Endothelial cell (in vitro differentiated cells): Measurements from ENCODE around the gene PTK7. TPM values are rescaled to one million over a fixed set of nuclear protein-coding genes. Genes with fewer than 3 reads are reported as not detected.
"Not testable (repeated sequence)": the region's sequence is repeated elsewhere in the genome, so short reads cannot be mapped to it uniquely, and the experiment has no call there.

Experiments
- DNase-seq: peaks from one replicate; pipeline ENCODE4 v3.0.0; 2021; ENCODE audit warnings: low spot score
- H3K27ac Mint-ChIP-seq: one replicate; pipeline ENCODE4 v1.8.0; 2021; ENCODE audit warnings: mixed read lengths, inconsistent platforms; ENCODE audit not compliant: unreplicated experiment
- H3K27me3 Mint-ChIP-seq: one replicate; pipeline ENCODE4 v1.8.0; 2021; ENCODE audit warnings: mild to moderate bottlenecking, moderate library complexity, mixed read lengths, inconsistent platforms; ENCODE audit not compliant: unreplicated experiment
- H3K36me3 Mint-ChIP-seq: one replicate; pipeline ENCODE4 v1.8.0; 2021; ENCODE audit warnings: mild to moderate bottlenecking, low read depth, mixed read lengths, inconsistent platforms; ENCODE audit not compliant: unreplicated experiment
- H3K4me1 Mint-ChIP-seq: one replicate; pipeline ENCODE4 v1.8.0; 2021; ENCODE audit warnings: mild to moderate bottlenecking, mixed read lengths, inconsistent platforms; ENCODE audit not compliant: unreplicated experiment
- H3K4me3 Mint-ChIP-seq: one replicate; pipeline ENCODE4 v1.8.0; 2021; ENCODE audit warnings: mild to moderate bottlenecking, mixed read lengths, inconsistent platforms; ENCODE audit not compliant: unreplicated experiment
- H3K9me3 Mint-ChIP-seq: one replicate; pipeline ENCODE4 v1.8.0; 2021; ENCODE audit warnings: mixed read lengths, inconsistent platforms; ENCODE audit not compliant: unreplicated experiment
- CTCF ChIP-seq: fragments of 200-600 bp; sonication (generic); IDR thresholded peaks from one replicate; pipeline ENCODE4 v1.5.0; 2021; ENCODE audit warnings: antibody characterized with exemption; ENCODE audit not compliant: unreplicated experiment
- total RNA-seq: library from RNA; stranded (reverse); fragmentation: NEBNext Ultra II Directional; extraction: Animal tissue kit (Norgen Biotek cat#: 25700); gene quantifications from one replicate; pipeline ENCODE4 v1.2.1, GENCODE V29; 2021; ENCODE audit not compliant: unreplicated experiment

The PTK7 gene
- total RNA-seq, 1 donor from 2014 or later: 208 TPM

- peak; percentile 28 for DNase-seq
- H3K27me3 Mint-ChIP-seq: peaks cover 6% of the 10 kb centered on the region
- no peaks in the 10 kb centered on the region for H3K9me3 Mint-ChIP-seq
- peaks cover 22% of the 10 kb centered on the region for H3K36me3 Mint-ChIP-seq
- TF ChIP-seq CTCF: peak; percentile 26
- H3K27ac Mint-ChIP-seq: no peak overlapping the region
- H3K4me3 Mint-ChIP-seq: peak overlapping the region; percentile 7
- peaks cover 5% of the 10 kb centered on the region for H3K4me1 Mint-ChIP-seq
Measured at GRCh38 chr6:43129434-43130194, 53.5 kb downstream of the PTK7 start.

- no peak for DNase-seq
- no peak for TF ChIP-seq CTCF
- Mint-ChIP-seq H3K27ac (no peak overlapping the region), H3K36me3 (peaks cover 29% of the 10 kb centered on the region), H3K27me3 (peaks cover 7% of the 10 kb centered on the region), H3K4me1 (peaks cover 5% of the 10 kb centered on the region), H3K4me3 (peak overlapping the region; percentile 31), H3K9me3 (no peaks in the 10 kb centered on the region)
Measured at GRCh38 chr6:43130429-43130828, 54.3 kb downstream of the PTK7 start.

- H3K9me3 Mint-ChIP-seq, H3K4me1 Mint-ChIP-seq, DNase-seq, H3K27ac Mint-ChIP-seq, H3K27me3 Mint-ChIP-seq: not testable (repeated sequence)
- Mint-ChIP-seq H3K36me3 (peaks cover 29% of the 10 kb centered on the region), H3K4me3 (peak overlapping the region; percentile 6)
Measured at GRCh38 chr6:43131379-43131778, 55.3 kb downstream of the PTK7 start.

- H3K9me3 Mint-ChIP-seq: no peaks in the 10 kb centered on the region
- no peak overlapping the region for H3K4me3 Mint-ChIP-seq
- H3K36me3 Mint-ChIP-seq: peaks cover 20% of the 10 kb centered on the region
- TF ChIP-seq CTCF: no peak
- peaks cover 2% of the 10 kb centered on the region for H3K4me1 Mint-ChIP-seq
- H3K27ac Mint-ChIP-seq: no peak overlapping the region
- peaks cover 7% of the 10 kb centered on the region for H3K27me3 Mint-ChIP-seq
- no peak for DNase-seq
Measured at GRCh38 chr6:43138267-43138666, 62.2 kb downstream of the PTK7 start.

- H3K27me3 Mint-ChIP-seq, H3K9me3 Mint-ChIP-seq, H3K4me3 Mint-ChIP-seq, H3K27ac Mint-ChIP-seq, DNase-seq, H3K4me1 Mint-ChIP-seq: not testable (repeated sequence)
- H3K36me3 Mint-ChIP-seq: peaks cover 19% of the 10 kb centered on the region
Measured at GRCh38 chr6:43139973-43140372, 63.9 kb downstream of the PTK7 start.

- DNase-seq: no peak
- no peaks in the 10 kb centered on the region for H3K9me3 Mint-ChIP-seq
- H3K4me3 Mint-ChIP-seq: peak overlapping the region; percentile 2
- H3K27ac Mint-ChIP-seq: no peak overlapping the region
- no peak for TF ChIP-seq CTCF
- H3K4me1 Mint-ChIP-seq: peaks cover 8% of the 10 kb centered on the region
- H3K36me3 Mint-ChIP-seq: peaks cover 25% of the 10 kb centered on the region
- peaks cover 5% of the 10 kb centered on the region for H3K27me3 Mint-ChIP-seq
Measured at GRCh38 chr6:43141644-43142043, 65.5 kb downstream of the PTK7 start.
